GM19372 (cell line): Measurements from ENCODE around the gene MDFI.

Experiments
- ATAC-seq: cut with Tn5 transposase; IDR thresholded peaks from one replicate; pipeline ENCODE4 v1.9.1; 2021; ENCODE audit warnings: mild to moderate bottlenecking, low read depth, moderate library complexity; ENCODE audit not compliant: unreplicated experiment

MDFI gene

GRCh38 chr6:41700463-41701347 lies 62.4 kb downstream of the MDFI start:
- no peak for ATAC-seq

GRCh38 chr6:41702089-41702745 lies 63.9 kb downstream of the MDFI start:
- no peak for ATAC-seq

- ATAC-seq: no peak
Measured at GRCh38 chr6:41702771-41703494, 64.7 kb downstream of the MDFI start.
